ENCODE measurements around the gene SLC5A1. TPM values are rescaled to one million over a fixed set of nuclear protein-coding genes. Genes with fewer than 3 reads are reported as not detected.

Gene SLC5A1
- polyA plus RNA-seq, 4 donors: 0.32 to 1.2 (median 0.44) TPM

DNA sequence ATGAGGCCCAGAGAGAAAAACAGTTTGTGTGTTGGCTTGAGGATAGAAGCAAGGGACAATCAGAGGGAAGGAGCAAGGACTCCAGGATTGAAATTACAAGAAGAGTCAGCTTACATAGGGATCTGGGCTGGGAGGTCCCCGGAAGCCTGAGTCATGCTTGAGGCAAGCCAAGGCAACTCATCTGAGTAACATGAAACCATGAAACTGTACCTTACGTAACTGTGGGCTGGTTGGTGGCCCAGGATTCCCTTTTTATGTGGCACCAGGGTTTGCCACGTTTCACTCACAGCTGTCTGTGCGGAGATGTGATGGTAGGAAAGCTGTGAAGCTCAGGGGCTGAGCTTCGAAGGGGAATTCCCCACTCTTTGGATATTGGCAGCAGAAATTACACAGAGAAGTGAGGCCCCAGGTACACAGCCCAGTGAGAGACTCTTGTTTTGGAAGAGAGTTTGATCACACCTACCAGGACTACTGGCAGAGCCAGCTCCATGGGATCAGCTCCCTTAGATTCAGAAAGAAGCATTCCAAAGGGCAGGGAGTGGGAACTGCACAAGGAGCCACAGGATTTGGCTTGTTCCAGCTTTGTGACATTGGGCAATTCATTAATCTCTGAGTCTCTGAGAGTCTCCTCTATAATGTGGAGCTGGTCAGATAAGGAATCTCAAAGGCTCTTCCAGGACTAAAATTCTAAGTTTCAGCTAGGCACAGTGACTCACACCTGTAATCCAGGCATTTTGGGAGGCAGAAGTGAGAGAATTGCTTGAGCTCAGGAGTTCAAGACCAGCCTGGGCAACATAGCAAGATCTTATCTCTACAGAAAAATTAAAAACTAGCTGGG is 7.8 kb downstream of the SLC5A1 start:
- DNase-seq (ENCODE audit: low read depth in 4 of 4, low spot score in 2 of 4): peak in 1 of 4 donors; percentile 3

DNA sequence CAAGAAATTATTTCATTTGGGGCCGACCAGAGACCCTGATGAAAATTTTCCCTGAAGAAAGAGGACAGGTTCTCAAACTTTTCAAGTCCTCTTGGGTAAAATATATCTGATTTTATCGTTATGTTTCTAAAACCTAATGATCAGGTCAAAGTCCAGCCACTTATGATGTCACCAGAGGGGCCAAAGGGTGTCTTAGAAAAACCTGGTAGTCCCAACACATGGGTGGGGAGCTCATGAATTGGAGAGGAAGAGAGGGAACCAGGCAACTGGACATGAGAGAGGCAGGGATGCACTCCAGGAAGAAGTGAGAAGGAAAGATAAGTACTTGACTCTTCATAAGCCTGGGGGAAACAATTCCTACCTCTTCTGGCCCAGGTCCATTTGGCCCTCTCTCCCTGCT is 9.2 kb downstream of the SLC5A1 start:
- DNase-seq (ENCODE audit: low read depth in 4 of 4, low spot score in 2 of 4): no peak

DNA sequence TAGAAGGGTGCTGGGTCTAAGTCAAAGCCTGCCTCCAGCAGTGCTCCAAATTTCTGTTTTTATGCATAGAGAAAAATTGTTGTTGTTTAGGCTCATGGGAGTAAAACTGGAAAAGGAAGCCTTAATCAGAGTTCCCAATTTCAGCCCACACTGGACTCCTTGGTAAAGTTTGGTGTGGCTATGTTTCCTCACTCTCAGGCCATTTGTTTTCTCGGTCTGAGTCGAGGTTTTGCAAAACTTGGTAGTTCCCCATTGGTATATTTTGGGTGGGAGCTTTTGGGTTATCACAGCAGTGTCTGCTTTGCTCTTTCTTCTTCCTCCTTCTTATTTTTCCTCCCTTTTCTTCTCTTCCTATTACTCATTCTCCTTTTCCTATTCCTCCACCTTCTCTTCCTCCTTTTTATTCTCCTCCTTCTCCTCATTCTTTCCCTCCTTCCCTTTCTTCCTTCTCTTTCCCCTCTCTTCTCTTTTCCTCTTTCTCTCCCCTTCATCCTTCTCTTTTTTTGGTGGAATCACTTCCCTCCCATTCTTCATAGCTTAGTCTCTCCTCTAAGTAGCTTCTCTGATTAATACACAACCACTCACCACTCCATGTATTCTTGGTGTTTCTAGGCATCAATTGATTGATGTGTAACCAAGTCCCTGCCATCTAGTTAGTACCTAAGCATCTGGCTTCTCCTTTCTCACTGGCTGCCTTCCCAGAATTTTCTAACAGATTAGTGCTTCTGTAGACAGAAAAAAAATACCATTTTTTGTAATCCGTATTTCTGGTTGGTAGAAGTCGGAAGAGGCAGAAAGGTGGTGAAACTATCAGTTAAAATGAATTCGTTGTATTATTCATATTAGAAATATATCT is 10.1 kb downstream of the SLC5A1 start:
- no peak for DNase-seq (ENCODE audit: low read depth in 4 of 4, low spot score in 2 of 4)

DNA sequence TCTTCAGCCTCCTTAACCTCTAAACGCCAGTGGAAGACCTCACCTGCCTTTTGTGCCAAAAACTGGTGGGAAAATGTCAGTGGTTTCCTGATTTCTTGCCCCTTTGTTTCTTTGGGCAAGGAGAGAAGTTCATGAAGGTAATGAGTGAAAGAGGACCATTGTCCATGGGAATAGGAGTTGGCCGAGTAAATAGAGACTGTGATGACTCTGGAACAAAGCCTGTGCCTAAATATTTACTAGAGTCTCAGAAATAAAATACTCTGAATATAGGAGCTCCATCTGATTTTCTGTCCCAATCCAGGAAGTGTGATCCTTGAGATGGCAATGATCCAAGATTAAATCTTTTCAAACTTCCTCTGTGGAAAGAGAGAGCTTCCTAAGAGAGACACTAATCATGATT is 12.0 kb downstream of the SLC5A1 start:
- no peak for DNase-seq (ENCODE audit: low read depth in 4 of 4, low spot score in 2 of 4)

DNA sequence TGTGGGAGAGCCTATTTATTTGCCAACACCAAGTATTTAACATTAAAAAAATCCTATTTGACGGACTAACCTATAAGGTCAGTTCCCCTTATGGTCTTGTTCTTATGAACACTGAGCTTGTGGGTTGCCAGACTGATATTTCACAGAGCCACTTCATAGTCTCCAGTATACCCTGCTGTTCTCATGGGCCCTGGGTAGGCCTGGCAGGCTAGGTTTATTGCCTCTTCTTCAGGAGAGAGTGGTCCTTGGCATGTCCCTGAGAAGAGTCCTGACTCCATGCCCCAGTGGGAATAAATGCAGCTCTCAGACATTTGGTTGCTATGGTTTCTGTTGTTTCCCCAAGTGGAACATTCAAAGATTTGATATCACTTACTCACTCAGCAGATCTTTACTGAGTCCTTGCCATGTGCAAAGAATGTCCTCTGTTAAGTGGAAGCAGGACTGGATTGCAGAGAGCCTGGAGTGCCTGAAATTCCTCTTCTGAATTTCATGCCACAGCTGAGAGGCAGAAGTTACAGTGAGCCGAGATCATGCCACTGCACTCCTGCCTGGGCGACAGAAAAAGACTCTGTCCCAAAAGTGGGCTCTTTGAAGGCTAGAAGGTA is 15.7 kb downstream of the SLC5A1 start:
- DNase-seq (ENCODE audit: low read depth in 4 of 4, low spot score in 2 of 4): no peak

DNA sequence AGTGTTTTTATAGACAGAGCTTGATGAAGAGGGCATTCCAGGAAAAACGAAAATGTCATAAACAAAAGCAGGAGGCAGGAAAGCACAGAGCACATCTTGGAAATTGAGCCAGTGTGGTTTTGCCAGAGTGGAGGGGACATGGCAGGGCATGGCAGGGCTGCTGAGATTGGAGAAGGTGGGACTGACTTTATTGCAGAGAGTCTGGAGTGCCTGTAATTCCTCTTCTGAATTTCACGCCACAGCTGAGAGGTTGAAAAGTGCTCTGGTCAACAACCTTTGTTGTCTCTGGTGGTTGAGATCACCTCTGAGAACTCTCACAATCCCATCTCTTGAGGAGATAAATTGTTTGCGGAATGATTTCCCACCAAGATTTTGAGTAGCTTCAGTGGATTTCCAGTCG is 16.4 kb downstream of the SLC5A1 start:
- no peak for DNase-seq (ENCODE audit: low read depth in 4 of 4, low spot score in 2 of 4)

DNA sequence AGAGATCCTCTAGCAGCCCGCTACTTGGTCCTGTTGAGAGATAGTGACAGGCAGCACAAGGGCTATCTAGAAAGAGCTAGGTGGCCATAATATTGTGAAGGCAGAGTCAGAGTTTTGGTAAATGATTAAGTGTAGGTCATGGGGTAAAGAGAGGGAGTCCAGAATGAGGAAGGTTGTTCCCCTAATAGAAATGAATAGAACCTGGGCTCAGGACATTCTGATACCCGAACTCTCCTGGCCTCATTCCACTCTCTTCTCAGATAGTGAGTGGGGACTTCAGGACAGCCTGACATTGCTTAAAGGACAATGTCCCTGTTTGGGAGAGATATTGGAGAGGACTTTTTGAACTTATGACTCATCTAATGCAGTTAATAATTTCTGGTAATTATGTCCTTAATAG is 20.6 kb downstream of the SLC5A1 start:
- no peak for DNase-seq (ENCODE audit: low read depth in 4 of 4, low spot score in 2 of 4)

DNA sequence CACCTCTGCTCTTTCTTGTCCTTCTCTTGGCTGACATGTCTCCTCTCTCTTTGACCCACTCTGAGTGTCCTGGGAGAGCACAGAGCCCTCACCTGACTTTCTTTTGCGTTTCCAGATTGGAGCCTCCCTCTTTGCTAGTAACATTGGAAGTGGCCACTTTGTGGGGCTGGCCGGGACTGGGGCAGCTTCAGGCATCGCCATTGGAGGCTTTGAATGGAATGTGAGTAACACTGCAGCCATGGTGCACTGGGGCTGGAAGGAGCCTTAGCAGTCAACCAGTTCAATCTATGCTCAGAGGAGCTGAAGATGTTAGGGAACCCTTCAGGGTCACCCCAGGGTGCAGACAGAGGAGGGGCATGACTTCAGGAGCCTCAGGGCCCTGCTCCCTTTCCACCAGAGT is 23.8 kb downstream of the SLC5A1 start:
- DNase-seq (ENCODE audit: low read depth in 4 of 4, low spot score in 2 of 4): no peak

DNA sequence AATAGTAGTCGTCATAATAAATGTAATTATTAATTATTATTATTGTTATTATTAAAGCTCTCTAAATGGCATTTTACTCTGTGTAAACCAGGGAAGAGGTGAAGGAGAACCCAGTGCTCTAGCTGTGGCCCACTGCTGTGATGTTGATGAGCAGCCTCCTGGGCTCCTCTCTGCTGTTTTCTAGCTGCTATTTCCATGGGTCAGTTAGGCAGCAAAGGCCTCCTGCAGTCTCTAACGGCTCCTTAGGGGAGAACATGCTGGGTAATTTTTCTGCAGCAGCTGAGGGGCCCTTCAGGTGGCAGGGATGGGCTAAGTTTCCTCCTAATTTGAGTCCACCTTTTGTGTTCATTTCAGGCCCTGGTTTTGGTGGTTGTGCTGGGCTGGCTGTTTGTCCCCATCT is 24.6 kb downstream of the SLC5A1 start:
- no peak for DNase-seq (ENCODE audit: low read depth in 4 of 4, low spot score in 2 of 4)

DNA sequence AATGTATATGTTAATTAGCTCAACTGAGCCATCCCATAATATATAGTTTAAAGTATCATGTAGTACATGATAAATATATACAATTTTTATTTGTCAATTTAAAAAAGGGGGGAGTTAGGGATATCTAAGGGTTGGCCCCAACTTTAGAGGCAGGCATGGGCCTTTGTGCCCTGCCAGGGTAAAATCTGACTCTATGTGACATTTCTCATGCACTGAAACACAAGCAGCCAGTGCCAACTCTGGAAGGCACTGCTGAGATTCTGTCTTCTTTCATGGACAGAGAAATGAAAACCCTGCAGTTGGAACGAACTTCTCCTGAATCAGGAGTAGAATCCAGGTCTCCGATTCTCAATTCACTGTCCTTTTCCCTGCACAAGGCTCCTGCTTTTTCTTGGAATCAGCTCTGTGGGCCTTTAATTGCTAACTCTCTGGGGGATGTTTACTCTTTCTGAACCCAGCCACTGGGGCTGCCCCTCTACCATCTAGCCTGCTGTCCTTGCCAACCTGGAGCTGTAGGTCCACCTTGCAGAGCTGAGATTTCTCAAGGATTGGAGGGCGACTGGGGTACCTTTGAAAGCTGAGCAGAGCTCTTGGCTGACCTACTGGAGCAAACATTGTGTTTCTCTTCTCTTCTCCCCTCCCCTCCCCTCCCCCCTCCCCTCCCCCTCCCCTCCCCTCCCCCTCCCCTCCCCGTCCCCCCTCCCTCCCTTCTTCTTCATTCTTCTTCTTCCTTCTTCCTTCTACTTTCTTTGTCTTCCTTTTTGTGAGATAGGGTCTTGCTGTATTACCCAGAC is 26.7 kb downstream of the SLC5A1 start:
- DNase-seq (ENCODE audit: low read depth in 4 of 4, low spot score in 2 of 4): no peak

DNA sequence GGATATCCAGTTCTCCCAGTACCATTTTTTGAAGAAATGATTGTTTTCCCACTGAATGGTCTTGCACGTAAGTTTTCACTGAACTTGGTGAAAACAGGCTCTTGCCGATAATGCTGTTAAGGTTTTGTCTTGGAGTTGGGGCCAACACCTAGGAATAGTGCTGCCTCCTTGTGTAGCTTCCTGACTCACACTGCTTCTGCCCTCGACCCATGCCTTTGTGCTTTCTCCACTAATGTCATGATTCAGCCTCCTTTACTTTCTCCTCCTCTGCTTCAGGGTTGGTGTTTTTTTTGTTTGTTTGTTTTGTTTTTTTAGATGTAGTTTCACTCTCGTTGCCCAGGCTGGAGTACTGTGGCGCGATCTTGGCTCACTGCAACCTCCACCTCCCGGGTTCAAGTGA is 30.2 kb downstream of the SLC5A1 start:
- DNase-seq (ENCODE audit: low read depth in 4 of 4, low spot score in 2 of 4): no peak

DNA sequence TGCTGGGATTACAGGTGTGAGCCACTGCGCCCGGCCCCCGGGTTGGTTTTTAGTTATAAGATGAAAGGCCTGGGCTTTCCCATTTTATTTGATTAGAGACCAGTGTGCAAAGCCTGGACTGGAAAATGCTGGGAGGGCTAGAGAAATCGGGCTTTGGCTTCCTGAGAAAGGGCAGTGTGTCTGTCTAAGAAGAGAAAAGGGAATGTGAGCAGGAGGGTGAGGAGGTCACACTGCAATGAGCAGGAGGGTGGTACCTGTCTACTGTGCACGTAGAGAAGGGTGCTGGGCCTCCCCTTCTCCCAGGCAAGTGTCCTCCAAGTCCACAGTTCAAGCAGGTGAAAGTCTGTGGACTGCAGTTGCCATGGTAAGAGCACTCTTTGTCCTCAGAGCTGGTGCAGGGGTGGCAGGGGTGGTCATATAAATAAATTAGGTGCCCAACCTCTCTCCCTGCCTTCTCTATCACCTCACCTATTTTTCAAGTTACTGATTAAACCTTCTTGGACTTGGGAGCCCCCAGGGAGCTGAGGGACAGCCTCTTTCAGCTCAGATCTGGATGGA is 30.8 kb downstream of the SLC5A1 start:
- DNase-seq (ENCODE audit: low read depth in 4 of 4, low spot score in 2 of 4): no peak

DNA sequence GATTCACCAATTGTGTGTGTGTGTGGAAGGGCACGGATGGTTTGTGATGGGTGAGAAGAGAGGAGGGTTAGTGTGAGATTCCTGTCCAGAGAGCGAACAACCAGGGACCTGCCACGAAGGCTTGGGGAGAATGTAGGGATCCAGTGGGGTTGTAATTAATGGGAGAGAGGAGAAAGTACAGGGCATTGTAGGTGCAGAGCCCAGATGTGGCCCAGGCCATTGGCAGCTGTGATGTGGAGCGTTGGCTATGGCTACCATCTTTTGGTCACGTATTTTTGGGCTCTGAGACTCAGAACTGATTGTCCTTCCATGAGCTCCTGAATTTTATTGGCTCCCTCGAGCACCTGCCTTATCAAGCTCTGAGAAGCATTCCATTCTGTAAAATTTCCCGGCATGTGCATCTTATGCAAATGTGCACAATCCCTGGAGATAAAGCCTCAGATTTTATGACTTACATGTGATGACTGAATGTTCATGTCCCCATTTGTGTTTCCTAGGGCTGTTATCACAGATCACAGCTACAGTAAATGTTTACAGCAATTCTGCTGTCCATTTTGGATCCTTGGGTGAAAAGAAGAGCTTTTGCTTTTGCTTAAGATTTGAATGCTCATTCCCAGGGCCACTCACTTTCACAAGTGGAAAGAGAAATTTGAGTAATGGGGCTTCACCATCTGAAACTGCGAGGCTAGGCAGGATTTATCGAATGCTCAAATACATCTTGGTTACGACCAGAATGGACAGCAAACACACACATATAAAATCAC is 33.1 kb downstream of the SLC5A1 start:
- no peak for DNase-seq (ENCODE audit: low read depth in 4 of 4, low spot score in 2 of 4)

DNA sequence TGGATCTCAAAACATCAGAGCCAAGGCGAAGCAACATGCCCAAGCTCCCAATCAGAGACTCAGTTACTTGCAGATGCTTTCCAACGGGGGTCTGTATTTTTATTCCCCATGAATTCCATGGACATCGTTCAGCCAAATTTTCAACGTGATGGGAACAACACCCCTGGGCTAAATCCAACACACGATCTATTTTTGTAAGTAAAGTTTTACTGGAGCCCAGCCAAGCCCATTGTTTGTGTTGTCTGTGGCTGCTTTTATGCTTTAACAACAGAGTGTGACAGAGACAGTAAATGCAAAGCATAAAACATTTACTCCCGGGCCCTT is 33.7 kb downstream of the SLC5A1 start:
- no peak for DNase-seq (ENCODE audit: low read depth in 4 of 4, low spot score in 2 of 4)

DNA sequence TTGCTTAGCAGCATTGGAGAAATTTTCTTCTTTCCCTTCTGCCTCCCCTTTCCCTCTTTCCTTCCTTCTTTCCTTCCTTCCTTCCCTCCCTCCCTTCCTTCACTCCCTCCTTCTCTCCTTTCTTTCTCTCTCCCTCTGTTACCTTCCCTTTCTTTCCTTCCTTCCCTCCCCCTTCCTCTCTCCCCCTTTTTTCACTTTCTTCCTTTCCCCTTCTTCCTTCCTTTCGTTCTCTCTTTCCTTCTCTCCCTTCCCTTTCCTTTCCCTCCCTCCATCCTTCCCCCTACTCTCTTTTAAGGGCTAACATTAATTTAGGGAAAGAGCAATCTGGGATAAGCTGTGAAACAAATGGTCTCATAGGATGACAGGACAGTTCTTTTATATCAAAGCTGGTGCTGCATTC is 34.1 kb downstream of the SLC5A1 start:
- no peak for DNase-seq (ENCODE audit: low read depth in 4 of 4, low spot score in 2 of 4)

DNA sequence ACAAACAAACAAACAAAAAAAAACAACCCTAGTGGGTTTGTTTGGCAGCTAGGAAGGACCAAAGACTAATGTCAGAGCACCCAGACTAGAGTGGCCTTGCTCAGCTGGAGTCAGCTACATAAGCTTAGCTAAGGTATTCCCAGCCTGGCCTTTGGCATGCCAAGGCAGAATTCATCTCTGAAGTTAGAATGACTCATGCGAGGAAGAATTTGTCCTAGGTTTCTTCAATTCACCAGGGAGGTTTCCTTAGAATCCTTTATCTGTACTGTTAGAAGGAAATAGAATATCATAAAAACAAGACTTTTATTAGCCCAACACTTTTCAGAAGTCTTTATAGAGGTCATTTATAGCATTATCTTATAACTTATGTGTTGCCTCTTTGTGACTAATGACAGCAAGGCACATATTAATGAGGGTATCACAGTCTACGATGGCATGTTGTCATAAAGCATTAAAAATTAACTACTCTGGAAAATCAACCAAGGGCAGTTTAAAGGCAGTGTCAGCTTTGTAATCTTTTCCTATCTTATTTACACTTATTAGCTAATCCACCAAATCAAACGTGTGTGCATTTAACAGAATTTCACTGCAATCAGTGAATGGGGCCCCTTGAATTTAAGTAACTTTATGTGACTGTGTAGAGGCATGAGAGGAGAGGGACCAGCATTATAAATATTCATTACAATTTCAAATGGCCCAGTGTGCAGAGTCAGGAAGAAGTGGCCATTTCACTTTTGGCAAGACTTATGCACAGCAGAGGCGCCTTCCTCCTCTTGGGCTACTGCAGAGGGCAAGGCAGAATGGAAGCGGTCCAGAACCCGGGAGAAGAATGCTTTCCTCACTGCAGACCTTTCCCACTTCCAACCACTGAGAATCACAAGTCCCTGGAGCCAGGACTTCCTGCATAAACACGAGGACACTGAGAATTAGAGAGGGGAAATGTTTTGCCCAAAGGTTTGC is 36.3 kb downstream of the SLC5A1 start:
- DNase-seq (ENCODE audit: low read depth in 4 of 4, low spot score in 2 of 4): no peak

DNA sequence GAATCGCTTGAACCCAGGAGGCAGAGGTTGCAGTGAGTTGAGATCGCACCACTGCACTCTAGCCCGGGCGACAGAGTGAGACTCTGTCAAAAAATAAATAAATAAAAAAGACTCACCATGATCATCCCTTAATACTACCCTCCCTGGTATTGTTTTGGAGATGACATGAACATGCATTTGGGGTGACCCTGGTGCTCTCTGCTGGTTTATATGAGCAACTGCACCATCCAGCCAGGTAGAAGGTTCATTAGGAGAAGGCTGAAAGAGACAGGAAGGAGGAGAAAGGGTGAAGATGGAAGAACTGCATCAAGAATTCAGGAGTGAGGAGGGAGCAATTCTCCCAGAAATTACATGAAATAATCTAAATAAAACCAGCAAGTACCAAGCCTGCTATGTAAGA is 37.8 kb downstream of the SLC5A1 start:
- no peak for DNase-seq (ENCODE audit: low read depth in 4 of 4, low spot score in 2 of 4)

DNA sequence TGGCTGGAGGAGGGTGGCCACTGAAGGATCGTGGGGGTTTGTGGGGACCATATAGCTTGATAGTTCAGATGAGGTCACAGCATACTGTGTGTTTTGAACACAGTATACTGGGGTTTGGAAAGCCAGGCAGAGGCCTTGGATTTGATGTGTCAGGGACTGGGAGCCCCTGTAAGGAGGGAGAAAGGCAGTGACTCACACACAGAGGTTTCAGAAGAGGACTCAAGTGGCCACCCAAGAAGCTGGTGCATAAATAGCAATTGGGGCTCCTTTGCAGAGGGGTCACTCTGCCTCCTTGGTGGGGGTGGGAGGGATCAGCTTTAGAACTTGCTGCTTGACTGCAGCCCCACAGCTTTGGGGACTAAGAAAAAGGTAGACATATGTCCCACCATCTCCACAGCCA is 39.3 kb downstream of the SLC5A1 start:
- no peak for DNase-seq (ENCODE audit: low read depth in 4 of 4, low spot score in 2 of 4)

DNA sequence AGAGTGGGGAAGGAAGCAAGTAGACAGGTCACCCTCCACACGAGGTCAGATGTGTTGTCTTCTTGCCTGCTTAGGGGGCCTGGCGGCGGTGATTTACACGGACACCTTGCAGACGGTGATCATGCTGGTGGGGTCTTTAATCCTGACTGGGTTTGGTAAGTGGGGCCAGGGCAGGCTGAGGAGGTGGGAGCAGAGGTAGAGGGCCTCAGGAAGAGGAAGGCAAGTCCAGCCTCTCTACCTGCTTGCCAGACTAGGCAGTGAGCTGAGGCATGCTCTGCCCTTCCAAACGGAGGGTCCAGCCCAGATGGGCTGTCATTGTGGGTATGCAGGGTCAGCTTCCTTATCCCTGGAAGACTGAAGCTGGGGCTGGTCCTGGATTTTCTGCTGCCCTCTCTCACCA is 39.9 kb downstream of the SLC5A1 start:
- no peak for DNase-seq (ENCODE audit: low read depth in 4 of 4, low spot score in 2 of 4)

Measured in left renal cortex interstitium (tissue), 4 donors.